Progenitor cell of endocrine pancreas (in vitro differentiated cells): Measurements from ENCODE around the gene CMC4. TPM values are rescaled to one million over a fixed set of nuclear protein-coding genes. Genes with fewer than 3 reads are reported as not detected.

Experiments used
- DNase-seq: peaks from one replicate; pipeline ENCODE4 v3.0.0; 2021; ENCODE audit warnings: low spot score; ENCODE audit not compliant: unreplicated experiment
- H3K27ac Mint-ChIP-seq: 2 replicates; pipeline ENCODE4 v1.8.0; 2021; ENCODE audit warnings: mild to moderate bottlenecking, moderate library complexity, mixed read lengths
- H3K27me3 Mint-ChIP-seq: 2 replicates; pipeline ENCODE4 v1.8.0; 2021; ENCODE audit warnings: mixed read lengths
- H3K36me3 Mint-ChIP-seq: 2 replicates; pipeline ENCODE4 v1.8.0; 2022; ENCODE audit warnings: mixed read lengths; ENCODE audit not compliant: insufficient read depth
- H3K4me1 Mint-ChIP-seq: 2 replicates; pipeline ENCODE4 v1.8.0; 2021; ENCODE audit warnings: low read depth, mixed read lengths
- H3K4me3 Mint-ChIP-seq: 2 replicates; pipeline ENCODE4 v1.8.0; 2021; ENCODE audit warnings: low read depth, mild to moderate bottlenecking, moderate library complexity, mixed read lengths
- H3K9me3 Mint-ChIP-seq: 2 replicates; pipeline ENCODE4 v1.8.0; 2021; ENCODE audit warnings: low read depth, mixed read lengths
- CTCF ChIP-seq: fragments of 200-600 bp; sonication (generic); IDR thresholded peaks from one replicate; pipeline ENCODE4 v1.5.0; 2021; ENCODE audit warnings: antibody characterized with exemption, mild to moderate bottlenecking; ENCODE audit not compliant: unreplicated experiment
- total RNA-seq: library from RNA; stranded (reverse); gene quantifications from 2 replicates; pipeline ENCODE4 v1.2.1, GENCODE V29; 2021

Gene CMC4
- total RNA-seq, 1 donor from 2014 or later, result 4.3 TPM

- Mint-ChIP-seq H3K4me3 (no peak overlapping the region), H3K36me3 (no peaks in the 10 kb centered on the region), H3K9me3 (no peaks in the 10 kb centered on the region), H3K27ac (no peak overlapping the region), H3K27me3 (no peaks in the 10 kb centered on the region), H3K4me1 (peaks cover 2% of the 10 kb centered on the region)
- no peak for TF ChIP-seq CTCF
- no peak for DNase-seq
These were observed 9.2 kb downstream of the CMC4 start for GRCh38 chrX:155061760-155062159.

GRCh38 chrX:155056877-155057792, 13.8 kb downstream of the CMC4 start:
- peak; percentile 71 for TF ChIP-seq CTCF
- H3K4me1 Mint-ChIP-seq, result no peaks in the 10 kb centered on the region
- peaks cover 3% of the 10 kb centered on the region for H3K36me3 Mint-ChIP-seq
- H3K27ac Mint-ChIP-seq, result no peak overlapping the region
- H3K4me3 Mint-ChIP-seq, result no peak overlapping the region
- no peaks in the 10 kb centered on the region for H3K27me3 Mint-ChIP-seq
- DNase-seq, result peak; percentile 31
- H3K9me3 Mint-ChIP-seq, result peaks cover 4% of the 10 kb centered on the region

GRCh38 chrX:155056471-155056870, 14.5 kb downstream of the CMC4 start:
- DNase-seq, result no peak
- H3K4me3 Mint-ChIP-seq, result no peak overlapping the region
- no peak for TF ChIP-seq CTCF
- peaks cover 10% of the 10 kb centered on the region for H3K9me3 Mint-ChIP-seq
- no peaks in the 10 kb centered on the region for H3K27me3 Mint-ChIP-seq
- peaks cover 3% of the 10 kb centered on the region for H3K36me3 Mint-ChIP-seq
- no peak overlapping the region for H3K27ac Mint-ChIP-seq
- H3K4me1 Mint-ChIP-seq, result no peaks in the 10 kb centered on the region

- Mint-ChIP-seq H3K27me3 (no peaks in the 10 kb centered on the region), H3K4me3 (no peak overlapping the region), H3K9me3 (peaks cover 11% of the 10 kb centered on the region), H3K27ac (no peak overlapping the region), H3K4me1 (no peaks in the 10 kb centered on the region), H3K36me3 (peaks cover 3% of the 10 kb centered on the region)
- DNase-seq, result no peak
- TF ChIP-seq CTCF, result no peak
These were observed 15.4 kb downstream of the CMC4 start for GRCh38 chrX:155055494-155055893.

GRCh38 chrX:155054255-155054654, 16.7 kb downstream of the CMC4 start:
- Mint-ChIP-seq H3K9me3 (peaks cover 11% of the 10 kb centered on the region), H3K27ac (no peak overlapping the region), H3K4me3 (no peak overlapping the region), H3K27me3 (no peaks in the 10 kb centered on the region), H3K4me1 (no peaks in the 10 kb centered on the region), H3K36me3 (peaks cover 3% of the 10 kb centered on the region)
- DNase-seq, result no peak
- no peak for TF ChIP-seq CTCF
